ENCODE results near the gene KRTAP5-6.
"Not testable (repeated sequence)": the region's sequence is repeated elsewhere in the genome, so short reads cannot be mapped to it uniquely, and the experiment has no call there.

DNA sequence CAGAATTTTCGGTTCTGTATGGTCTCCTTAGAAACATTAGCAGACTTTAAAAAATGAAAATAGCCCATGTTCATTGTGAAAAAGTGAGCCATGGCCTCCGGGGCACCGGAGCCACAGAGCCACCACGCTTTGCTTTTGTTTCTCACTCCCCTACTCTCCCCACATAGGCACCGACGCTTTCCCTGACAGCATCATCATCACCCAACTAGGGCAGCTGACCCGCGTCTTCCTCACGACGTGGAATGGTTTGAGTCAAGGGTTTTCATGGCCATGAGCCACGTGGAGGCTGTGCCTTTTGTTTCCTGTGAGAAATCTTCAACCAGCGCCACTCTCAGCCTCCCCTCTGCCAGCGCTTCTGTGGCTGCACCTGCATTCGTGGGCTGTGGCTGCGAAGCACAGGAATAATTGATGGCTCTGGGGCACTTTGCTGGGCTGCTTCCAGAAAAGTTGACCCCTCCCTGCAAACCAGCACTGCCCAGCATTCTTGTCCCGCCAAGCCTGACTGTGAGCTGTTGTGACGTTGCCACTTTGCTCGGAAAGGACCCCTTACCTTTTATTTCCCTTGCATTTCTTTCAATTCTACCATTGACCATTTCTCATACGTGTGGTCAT, 8.6 kb upstream of the KRTAP5-6 start:
- TF ChIP-seq, protein P1, sequence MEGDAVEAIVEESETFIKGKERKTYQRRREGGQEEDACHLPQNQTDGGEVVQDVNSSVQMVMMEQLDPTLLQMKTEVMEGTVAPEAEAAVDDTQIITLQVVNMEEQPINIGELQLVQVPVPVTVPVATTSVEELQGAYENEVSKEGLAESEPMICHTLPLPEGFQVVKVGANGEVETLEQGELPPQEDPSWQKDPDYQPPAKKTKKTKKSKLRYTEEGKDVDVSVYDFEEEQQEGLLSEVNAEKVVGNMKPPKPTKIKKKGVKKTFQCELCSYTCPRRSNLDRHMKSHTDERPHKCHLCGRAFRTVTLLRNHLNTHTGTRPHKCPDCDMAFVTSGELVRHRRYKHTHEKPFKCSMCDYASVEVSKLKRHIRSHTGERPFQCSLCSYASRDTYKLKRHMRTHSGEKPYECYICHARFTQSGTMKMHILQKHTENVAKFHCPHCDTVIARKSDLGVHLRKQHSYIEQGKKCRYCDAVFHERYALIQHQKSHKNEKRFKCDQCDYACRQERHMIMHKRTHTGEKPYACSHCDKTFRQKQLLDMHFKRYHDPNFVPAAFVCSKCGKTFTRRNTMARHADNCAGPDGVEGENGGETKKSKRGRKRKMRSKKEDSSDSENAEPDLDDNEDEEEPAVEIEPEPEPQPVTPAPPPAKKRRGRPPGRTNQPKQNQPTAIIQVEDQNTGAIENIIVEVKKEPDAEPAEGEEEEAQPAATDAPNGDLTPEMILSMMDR (conservative IDR thresholded peaks at IDR 0.05; ENCODE audit: low read length), result not testable (repeated sequence)
- TF ChIP-seq EZH2phosphoT487 (IDR thresholded peaks at IDR 0.05; ENCODE audit: borderline replicate concordance), result not testable (repeated sequence)
